GM21529 (cell line): ENCODE results near the gene PRPSAP1.
"Not testable (repeated sequence)": the region's sequence is repeated elsewhere in the genome, so short reads cannot be mapped to it uniquely, and the experiment has no call there.

ENCODE experiments used
- ATAC-seq: cut with Tn5 transposase; IDR thresholded peaks from one replicate; pipeline ENCODE4 v1.9.1; 2021; ENCODE audit not compliant: unreplicated experiment

Gene PRPSAP1

DNA sequence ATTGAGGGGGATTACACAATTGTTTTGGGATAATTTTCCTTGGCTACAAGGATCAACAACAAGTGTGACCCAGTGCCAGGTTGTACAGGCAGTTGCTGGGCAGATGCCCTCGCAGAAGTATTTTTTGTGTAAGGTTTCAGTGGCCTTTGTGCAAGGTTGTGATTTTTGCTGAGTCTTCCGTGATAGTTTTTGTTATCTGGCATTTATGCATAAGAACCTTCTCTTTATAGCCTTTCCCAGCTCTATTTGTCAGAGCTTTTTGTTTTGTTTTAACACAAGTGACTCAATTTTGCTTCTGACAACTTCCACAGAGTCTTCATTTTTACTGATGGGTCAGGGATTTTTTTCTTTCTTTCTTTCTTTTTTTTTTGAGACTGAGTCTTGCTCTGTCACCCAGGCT lies 6.7 kb upstream of the PRPSAP1 start:
- ATAC-seq, result no peak

GRCh38 chr17:76359776-76360175 lies 6.1 kb upstream of the PRPSAP1 start:
- not testable (repeated sequence) for ATAC-seq

DNA sequence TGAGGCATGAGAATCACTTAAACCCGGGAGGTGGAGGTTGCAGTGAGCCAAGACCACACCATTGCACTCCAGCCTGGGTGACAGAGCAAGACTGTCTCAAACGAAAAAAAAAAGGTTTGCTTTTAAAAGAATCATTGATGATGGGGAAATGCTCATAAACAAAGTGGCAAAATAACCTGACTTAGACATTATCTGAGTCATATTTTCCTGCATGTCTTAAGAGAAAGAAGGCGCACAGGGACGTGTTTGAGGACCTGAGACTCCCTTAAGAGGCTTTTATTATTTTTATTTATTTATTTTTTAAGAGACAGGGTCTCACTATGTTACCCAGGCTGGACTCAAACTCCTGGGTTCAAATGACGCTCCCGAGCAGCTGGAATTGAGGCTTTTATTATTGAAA lies 5.7 kb upstream of the PRPSAP1 start:
- no peak for ATAC-seq

DNA sequence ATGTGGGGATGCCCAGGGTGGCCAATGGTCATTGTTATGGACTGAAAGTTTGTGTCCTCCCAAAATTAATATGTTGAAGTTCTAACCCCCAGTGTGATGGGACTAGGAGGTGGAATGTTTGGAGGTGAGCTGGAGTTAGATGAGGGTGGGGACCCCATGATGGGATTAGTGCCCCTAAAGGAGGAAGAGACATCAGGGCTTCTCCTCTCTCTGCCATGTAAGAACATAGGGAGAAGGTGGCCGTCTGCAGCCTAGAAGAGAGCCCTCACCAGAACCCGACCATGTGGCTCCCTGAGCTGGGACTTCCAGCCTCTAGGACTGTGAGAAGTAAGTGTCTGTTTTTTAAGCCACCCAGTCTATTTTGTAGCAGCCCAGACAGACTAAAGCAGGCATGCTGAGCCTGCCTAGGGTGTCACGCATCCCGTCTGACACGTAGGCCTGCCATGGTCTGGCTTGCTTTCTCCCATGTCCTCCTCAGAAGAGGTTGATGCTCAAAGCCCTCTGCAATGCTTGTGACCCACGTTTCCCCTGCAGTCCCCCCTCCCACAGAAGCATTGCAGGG lies 4.0 kb upstream of the PRPSAP1 start:
- ATAC-seq, result no peak

DNA sequence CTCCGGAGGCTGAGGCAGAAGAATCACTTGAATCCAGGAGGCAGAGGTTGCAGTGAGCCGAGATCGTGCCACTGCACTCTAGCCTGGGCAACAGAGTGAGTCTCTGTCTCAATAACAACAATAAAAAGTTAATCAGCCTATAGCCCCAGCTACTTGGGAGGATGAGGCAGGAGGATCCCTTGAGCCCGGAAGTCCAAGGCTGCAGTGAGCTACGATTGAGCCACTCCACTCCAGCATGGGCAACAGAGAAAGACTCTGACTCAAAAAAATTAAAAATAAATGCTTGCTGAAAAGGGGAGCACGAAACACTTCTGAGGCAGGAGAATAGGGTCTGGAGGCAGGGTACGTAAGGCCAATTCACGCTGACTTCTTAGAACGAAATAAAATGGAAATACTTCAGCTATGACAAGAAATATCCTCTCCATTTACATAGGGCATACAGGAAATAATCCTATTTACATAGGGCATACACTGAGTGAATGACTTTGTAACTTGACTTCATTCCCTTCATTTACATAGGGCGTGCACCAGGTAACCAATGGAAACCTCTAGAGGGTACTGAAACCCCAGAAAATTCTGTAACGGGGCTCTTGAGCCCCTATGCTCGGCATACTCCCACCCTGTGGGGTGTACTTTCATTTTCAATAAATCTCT lies 3.2 kb upstream of the PRPSAP1 start:
- ATAC-seq, result no peak

DNA sequence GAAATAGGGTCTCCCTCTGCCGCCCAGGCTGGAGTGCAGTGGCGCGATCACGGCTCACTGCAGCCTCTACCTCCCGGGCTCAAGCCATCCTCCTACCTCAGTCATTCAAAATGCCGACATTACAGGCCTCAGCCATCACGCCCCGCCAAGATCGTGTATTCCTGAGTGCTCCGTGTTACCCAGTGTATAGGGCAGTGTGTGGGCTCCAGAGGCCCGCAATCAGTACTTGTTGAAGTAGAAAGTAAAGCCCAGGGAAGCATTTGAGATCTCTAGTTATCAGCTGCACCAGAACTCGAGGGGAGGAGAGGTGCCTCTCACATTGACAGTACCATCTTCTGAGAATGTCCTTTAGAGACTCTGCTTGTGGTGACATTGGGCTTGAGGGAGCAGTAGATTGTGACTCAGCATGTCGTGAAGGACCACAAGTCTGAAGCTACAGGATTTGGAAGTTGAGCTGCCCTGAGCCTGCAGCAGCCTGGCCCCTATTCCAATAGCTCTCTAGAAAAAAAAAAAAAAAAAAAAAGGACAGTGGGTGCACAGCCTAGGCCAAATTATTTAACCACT lies 1.1 kb upstream of the PRPSAP1 start:
- no peak for ATAC-seq

DNA sequence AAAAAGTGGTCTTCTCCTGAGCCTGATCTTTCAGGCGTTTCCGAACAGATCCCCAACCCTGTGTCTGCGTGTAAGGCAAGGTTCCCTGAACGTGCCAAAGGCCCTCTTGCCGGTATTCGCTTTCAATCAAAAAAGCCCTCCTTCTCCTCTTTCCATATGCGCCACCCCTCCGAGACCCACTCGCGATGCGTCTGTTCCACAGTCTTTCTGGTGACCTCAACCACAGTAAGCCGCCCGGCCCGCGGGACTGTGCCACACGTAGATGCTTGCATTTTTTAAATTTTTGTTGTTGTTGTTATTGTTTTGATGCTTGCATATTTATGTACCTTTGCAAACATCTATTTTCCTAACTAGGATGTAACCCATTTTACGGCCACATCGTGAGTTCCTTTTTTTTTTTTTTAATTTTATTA lies 607 bp upstream of the PRPSAP1 start:
- no peak for ATAC-seq

GRCh38 chr17:76353004-76353598 lies 615 bp downstream of the PRPSAP1 start:
- peak; percentile 25 for ATAC-seq

- no peak for ATAC-seq
Measured at GRCh38 chr17:76351526-76352071, 2.1 kb downstream of the PRPSAP1 start.

- no peak for ATAC-seq
Measured at GRCh38 chr17:76350463-76350862, 3.3 kb downstream of the PRPSAP1 start.

GRCh38 chr17:76346936-76347335 lies 6.8 kb downstream of the PRPSAP1 start:
- not testable (repeated sequence) for ATAC-seq

GRCh38 chr17:76345377-76345974 lies 8.2 kb downstream of the PRPSAP1 start:
- ATAC-seq, result no peak

DNA sequence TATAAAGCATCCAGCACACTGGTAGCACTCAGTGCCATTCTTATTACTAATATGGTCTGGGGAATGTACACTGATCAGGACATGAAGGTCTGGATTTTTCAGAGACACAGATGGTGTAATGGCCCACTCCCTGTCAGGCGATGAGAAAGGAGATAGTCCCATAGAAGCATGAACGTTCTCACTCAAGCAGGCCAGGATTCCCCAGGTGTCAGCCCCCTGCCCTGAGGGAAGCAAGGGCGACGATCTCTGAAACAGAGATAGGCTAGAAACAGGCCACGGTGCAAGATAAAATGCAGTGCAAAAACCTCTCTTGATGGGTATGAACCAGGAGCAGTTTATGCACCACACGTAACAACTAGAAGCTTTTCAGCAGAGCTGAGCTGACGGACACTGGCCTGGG lies 10.6 kb downstream of the PRPSAP1 start:
- ATAC-seq, result no peak

GRCh38 chr17:76341301-76341700 lies 12.4 kb downstream of the PRPSAP1 start:
- no peak for ATAC-seq

DNA sequence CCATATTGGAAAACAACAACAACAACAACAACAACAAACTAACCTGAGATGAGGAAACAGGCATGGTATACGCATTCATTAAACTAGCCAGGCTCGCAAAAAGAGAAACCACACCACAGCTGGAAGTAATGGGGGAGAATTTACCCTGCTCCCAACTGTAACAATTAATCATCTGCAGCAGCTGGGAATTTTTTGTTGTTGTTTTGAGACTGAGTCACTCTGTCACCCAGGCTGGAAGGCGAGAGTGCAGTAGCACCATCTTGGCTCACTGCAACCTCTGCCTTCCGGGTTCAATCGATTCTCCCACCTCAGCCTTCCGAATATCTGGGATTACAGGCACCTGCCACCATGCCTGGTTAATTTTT lies 16.3 kb downstream of the PRPSAP1 start:
- no peak for ATAC-seq

DNA sequence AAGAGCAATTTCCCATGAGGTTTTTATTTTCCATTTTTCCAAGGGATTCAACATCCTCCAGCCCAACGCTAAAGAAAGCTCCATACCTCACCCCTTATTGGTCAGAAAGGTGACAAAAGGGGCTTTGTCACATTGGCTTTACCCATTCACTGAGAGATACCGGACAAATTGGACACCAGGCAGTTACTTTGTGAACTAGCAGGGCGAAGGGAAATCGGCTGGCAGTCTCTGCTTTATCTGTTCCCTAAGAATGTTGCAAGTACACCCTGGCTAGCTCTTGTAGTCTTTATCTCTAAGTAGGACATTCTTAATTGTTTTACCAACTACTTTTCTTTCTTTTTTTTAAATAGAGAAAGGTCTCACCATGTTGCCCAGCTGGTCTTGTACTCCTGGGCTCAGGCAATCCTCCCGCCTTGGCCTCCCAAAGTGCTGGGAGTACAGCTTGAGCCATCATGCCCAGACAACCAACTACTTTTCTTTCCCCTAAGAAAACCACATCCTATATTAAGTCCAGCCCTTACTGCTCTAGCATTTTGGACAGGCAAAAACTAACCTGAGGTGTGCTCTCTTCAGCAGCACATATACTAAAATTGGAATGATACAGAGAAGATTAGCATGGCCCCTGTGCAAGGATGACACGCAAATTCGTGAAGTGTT lies 16.8 kb downstream of the PRPSAP1 start:
- no peak for ATAC-seq

DNA sequence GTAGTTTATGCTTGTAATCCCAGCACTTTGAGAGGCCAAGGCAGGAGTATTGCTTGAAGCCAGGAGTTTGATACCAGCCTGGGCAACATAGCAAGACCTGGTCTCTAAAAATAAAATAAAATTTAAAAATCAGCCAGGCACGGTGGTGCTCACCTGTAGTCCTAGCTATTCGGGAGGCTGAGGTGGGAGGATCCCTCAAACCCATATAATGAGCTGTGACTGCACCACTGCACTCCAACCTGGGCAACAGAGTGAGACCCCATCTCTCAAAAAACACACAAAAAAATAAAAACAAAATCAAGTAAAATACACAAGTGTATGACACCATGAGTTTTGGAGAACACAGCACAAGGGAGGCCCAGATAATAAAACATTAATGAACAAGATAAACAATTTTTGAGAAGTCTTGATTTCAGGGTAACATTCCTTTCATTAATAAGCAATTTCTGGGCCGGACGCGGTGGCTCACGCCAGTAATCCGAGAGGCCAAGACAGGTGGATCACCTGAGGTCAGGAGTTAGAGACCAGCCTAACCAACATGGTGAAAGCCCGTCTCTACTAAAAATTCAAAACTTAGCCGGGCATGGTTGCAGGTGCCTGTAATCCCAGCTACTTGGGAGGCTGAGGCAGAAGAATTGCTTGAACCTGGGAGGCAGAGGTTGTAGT lies 17.9 kb downstream of the PRPSAP1 start:
- ATAC-seq, result no peak

DNA sequence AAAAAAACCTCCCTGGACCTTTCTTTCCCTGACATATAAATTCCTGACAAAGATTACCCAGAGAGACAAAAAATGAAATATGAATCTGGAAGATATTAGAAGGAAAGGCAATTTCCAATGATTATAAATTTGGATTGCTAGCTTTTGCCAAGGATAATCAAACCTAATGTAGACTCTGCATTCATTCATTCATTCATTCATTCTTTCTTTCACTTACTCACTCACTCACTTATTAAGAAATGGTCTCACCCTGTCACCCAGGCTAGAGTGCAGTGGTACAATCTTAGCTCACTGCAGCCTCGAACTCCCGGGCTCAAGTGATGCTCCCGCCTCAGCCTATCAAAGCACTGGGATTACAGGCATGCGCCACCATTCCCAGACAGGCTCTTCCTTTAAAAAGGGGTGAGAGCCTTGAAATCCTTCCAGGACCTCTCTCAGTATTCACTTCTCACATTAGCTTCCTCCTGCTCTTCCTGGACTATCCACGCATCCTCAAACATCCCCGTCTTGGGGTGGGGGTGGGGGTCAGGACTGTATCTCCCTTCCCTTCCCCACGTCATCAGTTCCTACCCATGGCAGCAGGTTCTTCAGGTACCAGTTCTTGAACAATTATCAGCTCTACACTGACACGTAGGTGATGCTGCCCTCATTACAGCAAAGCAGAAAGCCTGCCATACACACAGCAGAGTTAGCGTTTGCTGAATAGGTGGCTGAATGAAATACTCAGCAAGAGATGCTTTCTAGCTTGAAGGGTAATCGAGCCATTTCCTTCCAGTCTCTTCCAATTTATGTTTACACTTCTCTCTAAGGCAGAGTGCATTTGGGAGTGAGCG lies 19.8 kb downstream of the PRPSAP1 start:
- ATAC-seq, result no peak

- no peak for ATAC-seq
Measured at GRCh38 chr17:76331083-76331482, 22.6 kb downstream of the PRPSAP1 start.

- ATAC-seq, result no peak
Measured at GRCh38 chr17:76329664-76330063, 24.1 kb downstream of the PRPSAP1 start.
